Activated T-helper 1 cell treated with anti-CD3 and anti-CD28 coated beads, Interleukin-12 subunit alpha, Interleukin-12 subunit beta, Interleukin-2, Interleukin-4 antibody, amounts not matched to agents 30 ng/mL and 10 ng/mL and 1 ng/mL, durations not matched to agents 14 hours and 24 hours and 36 hours (primary cell): ENCODE data around the gene TGM2. TPM values are rescaled to one million over a fixed set of nuclear protein-coding genes. Genes with fewer than 3 reads are reported as not detected.

Experiments used
- DNase-seq: peaks from one replicate; pipeline ENCODE4 v3.0.0; 2021; ENCODE audit warnings: low spot score
- H3K27ac Mint-ChIP-seq: one replicate; pipeline ENCODE4 v1.8.0; 2021; ENCODE audit warnings: mild to moderate bottlenecking, mixed read lengths
- H3K27me3 Mint-ChIP-seq: one replicate; pipeline ENCODE4 v1.8.0; 2022; ENCODE audit warnings: mild to moderate bottlenecking, moderate library complexity, mixed read lengths; ENCODE audit not compliant: insufficient read depth
- H3K36me3 Mint-ChIP-seq: one replicate; pipeline ENCODE4 v1.8.0; 2021; ENCODE audit warnings: low read depth, mixed read lengths
- H3K4me1 Mint-ChIP-seq: one replicate; pipeline ENCODE4 v1.8.0; 2021; ENCODE audit warnings: low read depth, mixed read lengths
- H3K4me3 Mint-ChIP-seq: one replicate; pipeline ENCODE4 v1.8.0; 2021; ENCODE audit warnings: mild to moderate bottlenecking, moderate library complexity, mixed read lengths
- H3K9me3 Mint-ChIP-seq: one replicate; pipeline ENCODE4 v1.8.0; 2021; ENCODE audit warnings: mixed read lengths
- intact Hi-C: fragments of 100-400 bp; cut with micrococcal nuclease; formaldehyde crosslinking; loops from one replicate; pipeline ENCODE4 v1.15.1; 2024
- total RNA-seq: library from RNA; stranded (reverse); gene quantifications from 2 replicates; pipeline ENCODE4 v1.2.3, GENCODE V29; 2022

Gene TGM2
- total RNA-seq, 1 donor from 2014 or later: not detected

GRCh38 chr20:38132156-38132909 is 32.7 kb downstream of the TGM2 start:
- no peak overlapping the region for H3K4me3 Mint-ChIP-seq
- no peak overlapping the region for H3K27ac Mint-ChIP-seq
- H3K9me3 Mint-ChIP-seq: no peaks in the 10 kb centered on the region
- intact Hi-C loops: no loop called here
- H3K4me1 Mint-ChIP-seq: peaks cover 21% of the 10 kb centered on the region
- DNase-seq: no peak
- no peaks in the 10 kb centered on the region for H3K27me3 Mint-ChIP-seq
- H3K36me3 Mint-ChIP-seq: peaks cover 1% of the 10 kb centered on the region

- Mint-ChIP-seq H3K4me3 (no peak overlapping the region), H3K9me3 (no peaks in the 10 kb centered on the region), H3K36me3 (peaks cover 1% of the 10 kb centered on the region), H3K27ac (no peak overlapping the region), H3K27me3 (no peaks in the 10 kb centered on the region), H3K4me1 (peaks cover 21% of the 10 kb centered on the region)
- no peak for DNase-seq
- intact Hi-C loops: no loop called here
Measured at GRCh38 chr20:38131588-38132121, 33.4 kb downstream of the TGM2 start.

- H3K9me3 Mint-ChIP-seq: no peaks in the 10 kb centered on the region
- peaks cover 1% of the 10 kb centered on the region for H3K36me3 Mint-ChIP-seq
- no peaks in the 10 kb centered on the region for H3K27me3 Mint-ChIP-seq
- no peak overlapping the region for H3K27ac Mint-ChIP-seq
- H3K4me1 Mint-ChIP-seq: peaks cover 21% of the 10 kb centered on the region
- intact Hi-C loops: no loop called here
- DNase-seq: no peak
- no peak overlapping the region for H3K4me3 Mint-ChIP-seq
Measured at GRCh38 chr20:38130687-38131587, 34.1 kb downstream of the TGM2 start.

GRCh38 chr20:38129893-38130609 is 35.0 kb downstream of the TGM2 start:
- DNase-seq: no peak
- H3K9me3 Mint-ChIP-seq: no peaks in the 10 kb centered on the region
- intact Hi-C loops: no loop called here
- peaks cover 1% of the 10 kb centered on the region for H3K36me3 Mint-ChIP-seq
- no peak overlapping the region for H3K27ac Mint-ChIP-seq
- no peak overlapping the region for H3K4me3 Mint-ChIP-seq
- no peaks in the 10 kb centered on the region for H3K27me3 Mint-ChIP-seq
- H3K4me1 Mint-ChIP-seq: peaks cover 16% of the 10 kb centered on the region

- no peaks in the 10 kb centered on the region for H3K9me3 Mint-ChIP-seq
- H3K4me1 Mint-ChIP-seq: peaks cover 9% of the 10 kb centered on the region
- H3K36me3 Mint-ChIP-seq: peaks cover 1% of the 10 kb centered on the region
- intact Hi-C loops: no loop called here
- H3K4me3 Mint-ChIP-seq: no peak overlapping the region
- DNase-seq: no peak
- H3K27ac Mint-ChIP-seq: no peak overlapping the region
- no peaks in the 10 kb centered on the region for H3K27me3 Mint-ChIP-seq
Measured at GRCh38 chr20:38129248-38129865, 35.7 kb downstream of the TGM2 start.

GRCh38 chr20:38128691-38129090 is 36.4 kb downstream of the TGM2 start:
- Mint-ChIP-seq H3K27me3 (no peaks in the 10 kb centered on the region), H3K9me3 (no peaks in the 10 kb centered on the region), H3K36me3 (peaks cover 1% of the 10 kb centered on the region), H3K4me1 (peaks cover 3% of the 10 kb centered on the region), H3K4me3 (no peak overlapping the region), H3K27ac (no peak overlapping the region)
- intact Hi-C loops: no loop called here
- no peak for DNase-seq

- intact Hi-C loops: no loop called here
- Mint-ChIP-seq H3K27me3 (no peaks in the 10 kb centered on the region), H3K4me3 (no peak overlapping the region), H3K9me3 (no peaks in the 10 kb centered on the region), H3K4me1 (peaks cover 5% of the 10 kb centered on the region), H3K36me3 (peaks cover 1% of the 10 kb centered on the region), H3K27ac (no peak overlapping the region)
- DNase-seq: no peak
Measured at GRCh38 chr20:38127920-38128528, 37.0 kb downstream of the TGM2 start.

- no peak overlapping the region for H3K27ac Mint-ChIP-seq
- no peaks in the 10 kb centered on the region for H3K27me3 Mint-ChIP-seq
- H3K4me1 Mint-ChIP-seq: peaks cover 12% of the 10 kb centered on the region
- intact Hi-C loops: no loop called here
- H3K4me3 Mint-ChIP-seq: no peak overlapping the region
- DNase-seq: no peak
- no peaks in the 10 kb centered on the region for H3K36me3 Mint-ChIP-seq
- no peaks in the 10 kb centered on the region for H3K9me3 Mint-ChIP-seq
Measured at GRCh38 chr20:38126932-38127621, 38.0 kb downstream of the TGM2 start.

GRCh38 chr20:38126146-38126921 is 38.7 kb downstream of the TGM2 start:
- Mint-ChIP-seq H3K9me3 (no peaks in the 10 kb centered on the region), H3K27ac (no peak overlapping the region), H3K4me1 (peaks cover 12% of the 10 kb centered on the region), H3K27me3 (no peaks in the 10 kb centered on the region), H3K36me3 (no peaks in the 10 kb centered on the region), H3K4me3 (no peak overlapping the region)
- intact Hi-C loops: no loop called here
- DNase-seq: no peak

GRCh38 chr20:38125157-38126056 is 39.7 kb downstream of the TGM2 start:
- H3K27me3 Mint-ChIP-seq: no peaks in the 10 kb centered on the region
- no peaks in the 10 kb centered on the region for H3K9me3 Mint-ChIP-seq

More at GRCh38 chr20:38125157-38126056, 39.7 kb downstream of the TGM2 start:
- no peak overlapping the region for H3K27ac Mint-ChIP-seq
- intact Hi-C loops: no loop called here
- no peak for DNase-seq
- H3K4me1 Mint-ChIP-seq: peaks cover 12% of the 10 kb centered on the region
- no peak overlapping the region for H3K4me3 Mint-ChIP-seq
- H3K36me3 Mint-ChIP-seq: no peaks in the 10 kb centered on the region
